Mononuclear cell (primary cell): ENCODE results near the gene ADGB. TPM values are rescaled to one million over a fixed set of nuclear protein-coding genes. Genes with fewer than 3 reads are reported as not detected.

Experiments used
- H3K27me3 ChIP-seq: 2 replicates; pipeline ENCODE4 v1.6.0; 2011; ENCODE audit warnings: low read length, control low read depth; ENCODE audit not compliant: insufficient read depth
- H3K4me1 ChIP-seq: 2 replicates; pipeline ENCODE4 v1.5.1; 2011; ENCODE audit warnings: mild to moderate bottlenecking, low read length, control low read depth; ENCODE audit not compliant: insufficient read depth
- H3K4me3 ChIP-seq: 2 replicates; pipeline ENCODE4 v1.5.1; 2011; ENCODE audit warnings: mild to moderate bottlenecking, low read length, moderate library complexity
- H3K9me3 ChIP-seq: 2 replicates; pipeline ENCODE4 v1.5.1; 2011; ENCODE audit warnings: low read depth, mild to moderate bottlenecking, control low read depth, low read length
- total RNA-seq: library from RNA; depleted of rRNA; stranded (reverse); fragments of >200 nt; gene quantifications from one replicate; pipeline ENCODE4 v1.2.3, GENCODE V29; 2012

The ADGB gene
- total RNA-seq, 1 donor: not detected

GRCh38 chr6:146594495-146594894, 4.3 kb upstream of the ADGB start:
- Histone ChIP-seq H3K9me3 (no peaks in the 10 kb centered on the region), H3K4me1 (peaks cover 58% of the 10 kb centered on the region), H3K27me3 (no peaks in the 10 kb centered on the region), H3K4me3 (no peak overlapping the region)

- Histone ChIP-seq H3K27me3 (no peaks in the 10 kb centered on the region), H3K4me3 (no peak overlapping the region), H3K9me3 (no peaks in the 10 kb centered on the region), H3K4me1 (peaks cover 54% of the 10 kb centered on the region)
These were observed 2.6 kb upstream of the ADGB start for GRCh38 chr6:146595972-146596731.

GRCh38 chr6:146601352-146601751, 2.6 kb downstream of the ADGB start:
- Histone ChIP-seq H3K4me3 (no peak overlapping the region), H3K9me3 (no peaks in the 10 kb centered on the region), H3K4me1 (peaks cover 26% of the 10 kb centered on the region), H3K27me3 (no peaks in the 10 kb centered on the region)

GRCh38 chr6:146602526-146602925, 3.8 kb downstream of the ADGB start:
- Histone ChIP-seq H3K9me3 (peaks cover 6% of the 10 kb centered on the region), H3K27me3 (no peaks in the 10 kb centered on the region), H3K4me3 (no peak overlapping the region), H3K4me1 (peaks cover 18% of the 10 kb centered on the region)

GRCh38 chr6:146613947-146614346, 15.2 kb downstream of the ADGB start:
- Histone ChIP-seq H3K27me3 (no peaks in the 10 kb centered on the region), H3K9me3 (no peaks in the 10 kb centered on the region), H3K4me3 (no peak overlapping the region), H3K4me1 (no peaks in the 10 kb centered on the region)

GRCh38 chr6:146620655-146621054, 21.9 kb downstream of the ADGB start:
- no peak overlapping the region for H3K4me3 ChIP-seq
- H3K9me3 ChIP-seq: no peaks in the 10 kb centered on the region
- peaks cover 9% of the 10 kb centered on the region for H3K4me1 ChIP-seq
- no peaks in the 10 kb centered on the region for H3K27me3 ChIP-seq

- H3K27me3 ChIP-seq: no peaks in the 10 kb centered on the region
- H3K9me3 ChIP-seq: peaks cover 5% of the 10 kb centered on the region
- H3K4me1 ChIP-seq: no peaks in the 10 kb centered on the region
- no peak overlapping the region for H3K4me3 ChIP-seq
These were observed 29.6 kb downstream of the ADGB start for GRCh38 chr6:146628350-146628749.

GRCh38 chr6:146634022-146634421, 35.2 kb downstream of the ADGB start:
- Histone ChIP-seq H3K9me3 (no peaks in the 10 kb centered on the region), H3K4me1 (no peaks in the 10 kb centered on the region), H3K27me3 (no peaks in the 10 kb centered on the region), H3K4me3 (no peak overlapping the region)

- Histone ChIP-seq H3K27me3 (no peaks in the 10 kb centered on the region), H3K9me3 (no peaks in the 10 kb centered on the region), H3K4me1 (no peaks in the 10 kb centered on the region), H3K4me3 (no peak overlapping the region)
These were observed 36.4 kb downstream of the ADGB start for GRCh38 chr6:146635165-146635564.

- Histone ChIP-seq H3K27me3 (no peaks in the 10 kb centered on the region), H3K9me3 (no peaks in the 10 kb centered on the region), H3K4me1 (no peaks in the 10 kb centered on the region), H3K4me3 (no peak overlapping the region)
These were observed 37.7 kb downstream of the ADGB start for GRCh38 chr6:146636481-146636880.

- Histone ChIP-seq H3K4me1 (no peaks in the 10 kb centered on the region), H3K27me3 (no peaks in the 10 kb centered on the region), H3K9me3 (no peaks in the 10 kb centered on the region), H3K4me3 (no peak overlapping the region)
These were observed 44.1 kb downstream of the ADGB start for GRCh38 chr6:146642921-146643320.

GRCh38 chr6:146650799-146651481, 52.2 kb downstream of the ADGB start:
- Histone ChIP-seq H3K27me3 (no peaks in the 10 kb centered on the region), H3K4me3 (no peak overlapping the region), H3K9me3 (no peaks in the 10 kb centered on the region), H3K4me1 (no peaks in the 10 kb centered on the region)

- H3K4me1 ChIP-seq: no peaks in the 10 kb centered on the region
- H3K27me3 ChIP-seq: no peaks in the 10 kb centered on the region
- no peaks in the 10 kb centered on the region for H3K9me3 ChIP-seq
- no peak overlapping the region for H3K4me3 ChIP-seq
These were observed 52.7 kb downstream of the ADGB start for GRCh38 chr6:146651482-146651863.

GRCh38 chr6:146657432-146657831, 58.7 kb downstream of the ADGB start:
- no peaks in the 10 kb centered on the region for H3K9me3 ChIP-seq
- H3K27me3 ChIP-seq: no peaks in the 10 kb centered on the region
- H3K4me1 ChIP-seq: no peaks in the 10 kb centered on the region
- H3K4me3 ChIP-seq: no peak overlapping the region

- Histone ChIP-seq H3K4me3 (no peak overlapping the region), H3K9me3 (no peaks in the 10 kb centered on the region), H3K27me3 (no peaks in the 10 kb centered on the region), H3K4me1 (no peaks in the 10 kb centered on the region)
These were observed 66.1 kb downstream of the ADGB start for GRCh38 chr6:146664871-146665360.

GRCh38 chr6:146666909-146667308, 68.1 kb downstream of the ADGB start:
- H3K4me1 ChIP-seq: no peaks in the 10 kb centered on the region
- H3K9me3 ChIP-seq: no peaks in the 10 kb centered on the region
- no peaks in the 10 kb centered on the region for H3K27me3 ChIP-seq

More at GRCh38 chr6:146666909-146667308, 68.1 kb downstream of the ADGB start:
- no peak overlapping the region for H3K4me3 ChIP-seq
